ENCODE data around the gene AGAP1. TPM values are rescaled to one million over a fixed set of nuclear protein-coding genes. Genes with fewer than 3 reads are reported as not detected.

AGAP1 gene
- total RNA-seq, 2 experiments from 2014 or later, result not detected

GRCh38 chr2:235825946-235826345 lies 332.1 kb downstream of the AGAP1 start:
- Histone ChIP-seq H3K36me3 (ENCODE audit: insufficient read depth, low read length) (no peaks in the 10 kb centered on the region), H3K4me2 (ENCODE audit: low read length) (no peak overlapping the region), H3K79me2 (ENCODE audit: insufficient read depth, low read depth, low read length) (no peaks in the 10 kb centered on the region), H3K9me2 (ENCODE audit: insufficient read depth, low read length) (no peaks in the 10 kb centered on the region), H3K27ac (ENCODE audit: low read depth, low read length, poor library complexity, severe bottlenecking) (no peak overlapping the region), H3K4me1 (ENCODE audit: insufficient read depth, low read length, poor library complexity, severe bottlenecking) (no peaks in the 10 kb centered on the region), H2AFZ (ENCODE audit: low read length) (no peak overlapping the region), H3K9me3 (ENCODE audit: low read length) (no peaks in the 10 kb centered on the region), H3K4me3 (ENCODE audit: low read depth, low read length, poor library complexity, severe bottlenecking) (no peak overlapping the region), H4K20me1 (ENCODE audit: insufficient read depth, low read length) (no peaks in the 10 kb centered on the region)
- ChIA-PET CTCF (ENCODE audit: unreplicated experiment) (no interaction called here), POLR2A (no interaction called here)
- intact Hi-C loops (cut with micrococcal nuclease; ENCODE audit: unreplicated experiment), result no loop called here
- DNase-seq (ENCODE audit: low spot score), result no peak
- no TSS peak for BruUV-seq (replicated peaks)
- TF ChIP-seq CTCF (conservative IDR thresholded peaks at IDR 0.05; ENCODE audit: low read length) (no peak), EZH2phosphoT487 (IDR thresholded peaks at IDR 0.05; ENCODE audit: borderline replicate concordance, low read depth, low read length) (no peak)

DNA sequence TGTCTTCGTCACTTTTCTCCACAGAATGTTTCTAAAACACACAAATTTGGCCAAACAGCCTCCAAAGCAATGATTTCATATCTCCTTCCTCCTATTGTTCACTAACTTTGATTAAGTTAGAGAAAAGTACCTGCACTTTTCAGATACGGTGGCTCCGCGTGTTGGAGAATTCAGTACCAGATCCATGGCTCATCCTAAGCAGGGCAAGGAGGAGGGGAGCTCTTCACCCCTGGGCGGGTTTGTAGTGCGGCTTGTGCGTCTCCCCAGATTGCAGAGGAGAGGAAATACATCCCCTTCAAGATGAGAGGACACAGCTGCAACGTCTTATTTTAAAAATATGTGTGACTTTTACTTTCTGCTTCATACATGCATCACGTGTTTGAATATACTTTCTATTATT lies 333.0 kb downstream of the AGAP1 start:
- TF ChIP-seq CTCF (conservative IDR thresholded peaks at IDR 0.05; ENCODE audit: low read length) (no peak), EZH2phosphoT487 (IDR thresholded peaks at IDR 0.05; ENCODE audit: borderline replicate concordance, low read depth, low read length) (no peak)
- H3K4me2 ChIP-seq (ENCODE audit: low read length), result no peak overlapping the region
- no peaks in the 10 kb centered on the region for H4K20me1 ChIP-seq (ENCODE audit: insufficient read depth, low read length)
- CTCF ChIA-PET (ENCODE audit: unreplicated experiment), result no interaction called here
- DNase-seq (ENCODE audit: low spot score), result no peak
- no peak overlapping the region for H3K4me3 ChIP-seq (ENCODE audit: low read depth, low read length, poor library complexity, severe bottlenecking)
- POLR2A ChIA-PET, result no interaction called here
- BruUV-seq (replicated peaks), result no TSS peak
- no peaks in the 10 kb centered on the region for H3K79me2 ChIP-seq (ENCODE audit: insufficient read depth, low read depth, low read length)
- H3K9me2 ChIP-seq (ENCODE audit: insufficient read depth, low read length), result no peaks in the 10 kb centered on the region
- H3K4me1 ChIP-seq (ENCODE audit: insufficient read depth, low read length, poor library complexity, severe bottlenecking), result no peaks in the 10 kb centered on the region
- no peaks in the 10 kb centered on the region for H3K9me3 ChIP-seq (ENCODE audit: low read length)
- intact Hi-C loops (cut with micrococcal nuclease; ENCODE audit: unreplicated experiment), result no loop called here
- H2AFZ ChIP-seq (ENCODE audit: low read length), result no peak overlapping the region
- no peaks in the 10 kb centered on the region for H3K36me3 ChIP-seq (ENCODE audit: insufficient read depth, low read length)
- H3K27ac ChIP-seq (ENCODE audit: low read depth, low read length, poor library complexity, severe bottlenecking), result no peak overlapping the region

DNA sequence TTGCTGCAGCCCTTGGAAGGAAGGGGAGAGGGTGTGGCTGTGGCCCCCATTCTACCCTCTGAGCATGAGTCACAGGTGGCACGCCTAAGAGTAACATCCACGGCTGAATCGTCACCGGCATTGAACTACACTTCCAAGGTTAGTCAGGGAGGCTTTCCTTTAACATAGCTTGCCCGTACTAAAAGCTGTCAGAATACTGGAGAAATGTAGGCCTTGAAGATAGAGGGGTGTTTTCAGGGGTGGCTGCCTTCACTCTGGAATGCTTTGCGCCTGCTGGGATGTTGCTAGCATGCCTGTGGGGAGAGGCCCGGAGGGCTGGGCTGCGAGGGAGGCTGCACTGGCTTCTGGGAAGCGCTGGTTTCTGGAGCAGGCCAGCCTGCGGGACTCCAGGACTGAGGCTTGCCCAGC lies 333.7 kb downstream of the AGAP1 start:
- no TSS peak for BruUV-seq (replicated peaks)
- H3K4me2 ChIP-seq (ENCODE audit: low read length), result no peak overlapping the region
- H2AFZ ChIP-seq (ENCODE audit: low read length), result no peak overlapping the region
- no peak for DNase-seq (ENCODE audit: low spot score)
- no peak overlapping the region for H3K27ac ChIP-seq (ENCODE audit: low read depth, low read length, poor library complexity, severe bottlenecking)
- POLR2A ChIA-PET, result no interaction called here
- H4K20me1 ChIP-seq (ENCODE audit: insufficient read depth, low read length), result no peaks in the 10 kb centered on the region
- TF ChIP-seq CTCF (conservative IDR thresholded peaks at IDR 0.05; ENCODE audit: low read length) (no peak), EZH2phosphoT487 (IDR thresholded peaks at IDR 0.05; ENCODE audit: borderline replicate concordance, low read depth, low read length) (no peak)
- H3K4me3 ChIP-seq (ENCODE audit: low read depth, low read length, poor library complexity, severe bottlenecking), result no peak overlapping the region
- no peaks in the 10 kb centered on the region for H3K4me1 ChIP-seq (ENCODE audit: insufficient read depth, low read length, poor library complexity, severe bottlenecking)
- H3K36me3 ChIP-seq (ENCODE audit: insufficient read depth, low read length), result no peaks in the 10 kb centered on the region
- intact Hi-C loops (cut with micrococcal nuclease; ENCODE audit: unreplicated experiment), result no loop called here
- no peaks in the 10 kb centered on the region for H3K79me2 ChIP-seq (ENCODE audit: insufficient read depth, low read depth, low read length)
- CTCF ChIA-PET (ENCODE audit: unreplicated experiment), result no interaction called here
- H3K9me3 ChIP-seq (ENCODE audit: low read length), result no peaks in the 10 kb centered on the region
- no peaks in the 10 kb centered on the region for H3K9me2 ChIP-seq (ENCODE audit: insufficient read depth, low read length)

Measured in OCI-LY7 (cell line).